ENCODE data around the gene SSUH2.

- TF ChIP-seq CTCF (IDR thresholded peaks at IDR 0.05; ENCODE audit: insufficient read depth, low read length, poor library complexity, severe bottlenecking), result no peak
- TF ChIP-seq EZH2phosphoT487 (conservative IDR thresholded peaks at IDR 0.05; ENCODE audit: low read length), result no peak
Measured at GRCh38 chr3:8576841-8577571, 67.6 kb downstream of the SSUH2 start.

All from SU-DHL-6 (cell line).